K562 (cell line): ENCODE measurements around the gene PRIM1. TPM values are rescaled to one million over a fixed set of nuclear protein-coding genes. Genes with fewer than 3 reads are reported as not detected.

Experiments
- ARNT ChIP-seq, 2 experiments: fragments of 450-650 bp; IDR thresholded peaks; 2 replicates each; pipeline ENCODE4 v1.6.1; 2016; ENCODE audit warnings: mild to moderate bottlenecking in 1 of 2
- ATF7 ChIP-seq: fragments of 450-650 bp; IDR thresholded peaks from 2 replicates; pipeline ENCODE4 v1.7.1; 2014; ENCODE audit warnings: mild to moderate bottlenecking, moderate library complexity
- BHLHE40 ChIP-seq: IDR thresholded peaks from 2 replicates; pipeline ENCODE4 v1.6.1; 2011; ENCODE audit warnings: low read length, improper control_type of control experiment
- CSDE1 ChIP-seq, 2 experiments: fragments of 450-650 bp; IDR thresholded peaks; 2 replicates each; pipeline ENCODE4 v1.6.1; 2016; ENCODE audit warnings: mild to moderate bottlenecking in 1 of 2
- DDX20 ChIP-seq: fragments of 450-650 bp; IDR thresholded peaks from 2 replicates; pipeline ENCODE4 v1.6.1; 2016; ENCODE audit warnings: missing genetic modification characterization, low read depth, mild to moderate bottlenecking, missing compliant biosample characterization, moderate library complexity
- HDGF ChIP-seq: fragments of 450-650 bp; IDR thresholded peaks from 2 replicates; pipeline ENCODE4 v1.6.1; 2016
- NCOA1 ChIP-seq: fragments of 450-650 bp; IDR thresholded peaks from 2 replicates; pipeline ENCODE4 v1.6.1; 2016; ENCODE audit warnings: low read depth
- POLR2AphosphoS5 ChIP-seq: IDR thresholded peaks from 2 replicates; pipeline ENCODE4 v1.6.1; 2011; ENCODE audit warnings: mild to moderate bottlenecking, low read depth, low read length, moderate library complexity; ENCODE audit not compliant: control insufficient read depth, insufficient read depth
- RNF2 ChIP-seq: sonication (generic); IDR thresholded peaks from 2 replicates; pipeline ENCODE4 v1.6.1; 2016
- SAFB2 ChIP-seq: fragments of 200-400 bp; formaldehyde crosslinking; IDR thresholded peaks from 2 replicates; pipeline ENCODE4 v1.6.1; 2018; ENCODE audit warnings: borderline replicate concordance, low read length, low read depth, moderate library complexity; ENCODE audit not compliant: severe bottlenecking
- SMAD1 ChIP-seq: fragments of 150-350 bp; IDR thresholded peaks from 2 replicates; pipeline ENCODE4 v1.6.1; 2014; ENCODE audit warnings: low read length, low read depth; ENCODE audit not compliant: partially characterized antibody
- SMAD4 ChIP-seq: fragments of 250-450 bp; sonication (Bioruptor Pico); conservative IDR thresholded peaks from 2 replicates; pipeline ENCODE4 v1.8.0; 2021; ENCODE audit warnings: inconsistent platforms, mild to moderate bottlenecking, moderate library complexity
- SRSF3 ChIP-seq: fragments of 200-400 bp; formaldehyde crosslinking; IDR thresholded peaks from 2 replicates; pipeline ENCODE4 v1.6.1; 2016; ENCODE audit warnings: mild to moderate bottlenecking, low read length, moderate library complexity; ENCODE audit not compliant: insufficient read depth
- ZNF175 ChIP-seq: fragments of 200-800 bp; sonication (Bioruptor generic); IDR thresholded peaks from 2 replicates; pipeline ENCODE4 v1.6.1; 2016; ENCODE audit warnings: low read depth, mild to moderate bottlenecking, missing genetic modification characterization, missing compliant biosample characterization
- ZNF77 ChIP-seq: fragments of 250-450 bp; sonication (Bioruptor Pico); IDR thresholded peaks from 2 replicates; pipeline ENCODE4 v1.5.0; 2020
- polyA plus RNA-seq, 8 experiments: library from polyadenylated mRNA; depleted of rRNA in 4 of 8; stranded (reverse) in 5 of 8; unstranded in 3 of 8; fragments of >200 nt; fragmentation: Nextera tagmentation in 2 of 8; fragmentation: Illumina TruSeq in 1 of 8; extraction: Ambion mirVana in 2 of 8; extraction: Trizol in 1 of 8; gene quantifications; 2 replicates each; pipeline versions ENCODE4 v1.2.1 to v1.2.3, GENCODE V29; 2011 to 2014; ENCODE audit warnings: inconsistent platforms in 1 of 8, missing spikeins in 1 of 8
- total RNA-seq, 7 experiments: library from RNA; depleted of rRNA in 6 of 7; stranded (reverse); fragments of >200 nt in 6 of 7; fragmentation: Illumina TruSeq in 2 of 7; extraction: Trizol in 2 of 7; gene quantifications; 2 replicates each; pipeline versions ENCODE4 v1.2.1 to v1.2.3, GENCODE V29; 2011 to 2021; ENCODE audit warnings: low replicate concordance in 1 of 7
- TF ChIP-seq, protein P1 (sequence below): sonication (generic); formaldehyde crosslinking; IDR thresholded peaks from 2 replicates; pipeline ENCODE4 v1.8.0; 2022; ENCODE audit warnings: mild to moderate bottlenecking, low read depth, missing genetic modification reagents
- TF ChIP-seq, protein P2 (sequence below): sonication (generic); formaldehyde crosslinking; IDR thresholded peaks from 2 replicates; pipeline ENCODE4 v1.8.0; 2022; ENCODE audit warnings: missing genetic modification reagents, mild to moderate bottlenecking, borderline replicate concordance

Gene PRIM1
- total and polyA plus RNA-seq, 9 of the 15 experiments (the other 6 are each of a cell fraction or from before 2014, with no cell fraction given): 67.2 to 179 (median 140) TPM

DNA sequence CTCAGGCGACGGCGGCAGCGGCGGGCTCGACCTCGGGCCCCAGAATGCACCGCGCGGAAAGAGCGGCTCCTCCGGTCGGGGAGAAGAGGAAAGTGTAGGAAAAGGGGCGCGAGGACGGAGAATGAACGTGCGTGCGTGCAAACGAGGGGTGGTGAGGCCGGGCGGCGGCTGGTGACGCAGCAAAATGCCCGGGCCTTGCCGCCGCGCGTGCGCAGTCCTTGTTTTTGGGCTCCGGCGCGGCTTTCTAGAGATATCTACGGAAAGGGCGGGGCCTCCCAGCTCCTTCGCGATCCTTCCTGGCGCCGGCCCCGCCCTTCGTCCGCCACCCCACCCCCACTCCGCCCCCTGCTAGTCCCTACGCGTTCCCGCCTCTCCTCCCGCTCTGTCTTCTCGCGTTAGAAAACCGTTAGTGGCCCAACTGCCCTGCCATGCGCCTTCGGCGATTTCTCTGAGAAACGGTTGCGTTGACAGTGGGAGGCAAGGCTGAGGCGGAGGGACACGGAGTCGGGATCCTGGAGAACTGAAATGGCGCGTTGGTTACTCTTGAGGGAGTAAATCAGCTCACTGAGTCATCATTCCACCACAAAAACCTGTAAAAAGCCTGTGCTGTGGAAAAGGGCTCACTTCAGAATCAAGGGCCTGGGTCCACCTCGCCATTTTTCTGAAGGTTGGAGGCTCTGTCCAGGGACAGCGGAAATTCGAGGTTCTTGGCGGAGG lies 63.8 kb downstream of the PRIM1 start, which contains the start of gene PTGES3 (continued):
- TF ChIP-seq, protein P1, sequence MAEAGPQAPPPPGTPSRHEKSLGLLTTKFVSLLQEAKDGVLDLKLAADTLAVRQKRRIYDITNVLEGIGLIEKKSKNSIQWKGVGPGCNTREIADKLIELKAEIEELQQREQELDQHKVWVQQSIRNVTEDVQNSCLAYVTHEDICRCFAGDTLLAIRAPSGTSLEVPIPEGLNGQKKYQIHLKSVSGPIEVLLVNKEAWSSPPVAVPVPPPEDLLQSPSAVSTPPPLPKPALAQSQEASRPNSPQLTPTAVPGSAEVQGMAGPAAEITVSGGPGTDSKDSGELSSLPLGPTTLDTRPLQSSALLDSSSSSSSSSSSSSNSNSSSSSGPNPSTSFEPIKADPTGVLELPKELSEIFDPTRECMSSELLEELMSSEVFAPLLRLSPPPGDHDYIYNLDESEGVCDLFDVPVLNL (CRISPR knock-in tag): peak; percentile 25; the same call in 1 of the 2 replicates
- TF ChIP-seq RNF2 (no peak; the same call in 1 of the 2 replicates), SRSF3 (no peak), SMAD4 (CRISPR knock-in tag) (peak; percentile 22; the same call in 1 of the 2 replicates), CSDE1 (IDR thresholded peaks at IDR 0.05) (peak in 1 of 2 experiments; percentile 61; a peak in 2 of 4 replicates), SMAD1 (peak; percentile 94), NCOA1 (peak; percentile 50; the same call in 1 of the 2 replicates), HDGF (peak; percentile 18; the same call in 1 of the 2 replicates), POLR2AphosphoS5 (peak; percentile 97), BHLHE40 (peak; percentile 92), SAFB2 (no peak), ZNF175 (no peak), ARNT (IDR thresholded peaks at IDR 0.05) (peak in 1 of 2 experiments; percentile 82; a peak in 3 of 4 replicates), DDX20 (no peak), ATF7 (peak; percentile 72), ZNF77 (CRISPR knock-in tag) (no peak)
- TF ChIP-seq, protein P2, sequence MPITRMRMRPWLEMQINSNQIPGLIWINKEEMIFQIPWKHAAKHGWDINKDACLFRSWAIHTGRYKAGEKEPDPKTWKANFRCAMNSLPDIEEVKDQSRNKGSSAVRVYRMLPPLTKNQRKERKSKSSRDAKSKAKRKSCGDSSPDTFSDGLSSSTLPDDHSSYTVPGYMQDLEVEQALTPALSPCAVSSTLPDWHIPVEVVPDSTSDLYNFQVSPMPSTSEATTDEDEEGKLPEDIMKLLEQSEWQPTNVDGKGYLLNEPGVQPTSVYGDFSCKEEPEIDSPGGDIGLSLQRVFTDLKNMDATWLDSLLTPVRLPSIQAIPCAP (CRISPR knock-in tag): no peak
